ENCODE measurements around the gene KDM6A. TPM values are rescaled to one million over a fixed set of nuclear protein-coding genes. Genes with fewer than 3 reads are reported as not detected.

Gene KDM6A
- total and polyA plus RNA-seq, 4 donors: 6.3 to 42.3 (median 22.5) TPM

GRCh38 chrX:44970709-44971108 lies 97.7 kb downstream of the KDM6A start:
- H3K4me3 ChIP-seq (ENCODE audit: low read length in 2 of 2): no peak overlapping the region
- no peaks in the 10 kb centered on the region for H3K4me1 ChIP-seq (ENCODE audit: control insufficient read depth in 1 of 2, insufficient read depth in 2 of 2, low read length in 2 of 2)
- ATAC-seq (ENCODE audit: low FRiP score) (no peak), DNase-seq (no peak)
- 55 to 80% methylated on average over 3 of the region's 3 CpGs for WGBS, 2 donors
- no peaks in the 10 kb centered on the region for H3K36me3 ChIP-seq (ENCODE audit: control insufficient read depth in 1 of 2, insufficient read depth in 2 of 2, low read length in 1 of 2)
- intact Hi-C loops (cut with DNase I): no loop called here
- no peak overlapping the region for H3K27ac ChIP-seq (ENCODE audit: low read depth in 1 of 2, low read length in 2 of 2)
- no peaks in the 10 kb centered on the region for H3K9me3 ChIP-seq (ENCODE audit: control insufficient read depth, low read length)
- H3K27me3 ChIP-seq (ENCODE audit: control insufficient read depth in 1 of 2, insufficient read depth in 2 of 2, low read length in 1 of 2): no peaks in the 10 kb centered on the region

GRCh38 chrX:44971674-44972073 lies 98.7 kb downstream of the KDM6A start:
- no peaks in the 10 kb centered on the region for H3K27me3 ChIP-seq (ENCODE audit: control insufficient read depth in 1 of 2, insufficient read depth in 2 of 2, low read length in 1 of 2)
- intact Hi-C loops (cut with DNase I): no loop called here
- no peak overlapping the region for H3K27ac ChIP-seq (ENCODE audit: low read depth in 1 of 2, low read length in 2 of 2)
- no peak for ATAC-seq (ENCODE audit: low FRiP score)
- no peaks in the 10 kb centered on the region for H3K36me3 ChIP-seq (ENCODE audit: control insufficient read depth in 1 of 2, insufficient read depth in 2 of 2, low read length in 1 of 2)
- H3K4me3 ChIP-seq (ENCODE audit: low read length in 2 of 2): no peak overlapping the region
- H3K9me3 ChIP-seq (ENCODE audit: control insufficient read depth, low read length): no peaks in the 10 kb centered on the region
- no peak for DNase-seq
- WGBS, 2 donors: 17 to 38% methylated on average over 8 of the region's 8 CpGs
- H3K4me1 ChIP-seq (ENCODE audit: control insufficient read depth in 1 of 2, insufficient read depth in 2 of 2, low read length in 2 of 2): no peaks in the 10 kb centered on the region

GRCh38 chrX:44972132-44972531 lies 99.1 kb downstream of the KDM6A start:
- Histone ChIP-seq H3K27me3 (ENCODE audit: control insufficient read depth in 1 of 2, insufficient read depth in 2 of 2, low read length in 1 of 2) (no peaks in the 10 kb centered on the region), H3K27ac (ENCODE audit: low read depth in 1 of 2, low read length in 2 of 2) (no peak overlapping the region), H3K36me3 (ENCODE audit: control insufficient read depth in 1 of 2, insufficient read depth in 2 of 2, low read length in 1 of 2) (no peaks in the 10 kb centered on the region), H3K4me1 (ENCODE audit: control insufficient read depth in 1 of 2, insufficient read depth in 2 of 2, low read length in 2 of 2) (no peaks in the 10 kb centered on the region), H3K4me3 (ENCODE audit: low read length in 2 of 2) (no peak overlapping the region), H3K9me3 (ENCODE audit: control insufficient read depth, low read length) (no peaks in the 10 kb centered on the region)
- ATAC-seq (ENCODE audit: low FRiP score) (no peak), DNase-seq (no peak)
- intact Hi-C loops (cut with DNase I): no loop called here
- 22 to 51% methylated on average over 2 of the region's 2 CpGs for WGBS, 2 donors

- Histone ChIP-seq H3K4me3 (ENCODE audit: low read length in 2 of 2) (no peak overlapping the region), H3K27ac (ENCODE audit: low read depth in 1 of 2, low read length in 2 of 2) (no peak overlapping the region), H3K4me1 (ENCODE audit: control insufficient read depth in 1 of 2, insufficient read depth in 2 of 2, low read length in 2 of 2) (no peaks in the 10 kb centered on the region), H3K27me3 (ENCODE audit: control insufficient read depth in 1 of 2, insufficient read depth in 2 of 2, low read length in 1 of 2) (no peaks in the 10 kb centered on the region), H3K36me3 (ENCODE audit: control insufficient read depth in 1 of 2, insufficient read depth in 2 of 2, low read length in 1 of 2) (no peaks in the 10 kb centered on the region), H3K9me3 (ENCODE audit: control insufficient read depth, low read length) (no peaks in the 10 kb centered on the region)
- DNase-seq (no peak), ATAC-seq (ENCODE audit: low FRiP score) (no peak)
- WGBS, 2 donors: 97 to 98% methylated on average over 5 of the region's 5 CpGs
- intact Hi-C loops (cut with DNase I): no loop called here
Measured at GRCh38 chrX:44973420-44973932, 100.5 kb downstream of the KDM6A start.

GRCh38 chrX:44974451-44974850 lies 101.5 kb downstream of the KDM6A start:
- ATAC-seq (ENCODE audit: low FRiP score) (no peak), DNase-seq (no peak)
- H3K27ac ChIP-seq (ENCODE audit: low read depth in 1 of 2, low read length in 2 of 2): no peak overlapping the region
- no peaks in the 10 kb centered on the region for H3K27me3 ChIP-seq (ENCODE audit: control insufficient read depth in 1 of 2, insufficient read depth in 2 of 2, low read length in 1 of 2)
- H3K9me3 ChIP-seq (ENCODE audit: control insufficient read depth, low read length): no peaks in the 10 kb centered on the region
- 46% methylated on average over 2 of the region's 2 CpGs for WGBS, 2 donors
- H3K4me3 ChIP-seq (ENCODE audit: low read length in 2 of 2): no peak overlapping the region
- intact Hi-C loops (cut with DNase I): no loop called here
- no peaks in the 10 kb centered on the region for H3K4me1 ChIP-seq (ENCODE audit: control insufficient read depth in 1 of 2, insufficient read depth in 2 of 2, low read length in 2 of 2)
- no peaks in the 10 kb centered on the region for H3K36me3 ChIP-seq (ENCODE audit: control insufficient read depth in 1 of 2, insufficient read depth in 2 of 2, low read length in 1 of 2)

- ATAC-seq (ENCODE audit: low FRiP score) (no peak), DNase-seq (no peak)
- H3K27ac ChIP-seq (ENCODE audit: low read depth in 1 of 2, low read length in 2 of 2): no peak overlapping the region
- H3K4me1 ChIP-seq (ENCODE audit: control insufficient read depth in 1 of 2, insufficient read depth in 2 of 2, low read length in 2 of 2): no peaks in the 10 kb centered on the region
- intact Hi-C loops (cut with DNase I): no loop called here
- no peaks in the 10 kb centered on the region for H3K9me3 ChIP-seq (ENCODE audit: control insufficient read depth, low read length)
- no peak overlapping the region for H3K4me3 ChIP-seq (ENCODE audit: low read length in 2 of 2)
- H3K27me3 ChIP-seq (ENCODE audit: control insufficient read depth in 1 of 2, insufficient read depth in 2 of 2, low read length in 1 of 2): no peaks in the 10 kb centered on the region
- no peaks in the 10 kb centered on the region for H3K36me3 ChIP-seq (ENCODE audit: control insufficient read depth in 1 of 2, insufficient read depth in 2 of 2, low read length in 1 of 2)
Measured at GRCh38 chrX:44975666-44976263, 102.8 kb downstream of the KDM6A start.

- 97 to 99% methylated on average over 3 of the region's 3 CpGs for WGBS, 2 donors
- no peak for DNase-seq
Measured at GRCh38 chrX:44978976-44979375, 106.0 kb downstream of the KDM6A start.

GRCh38 chrX:44980403-44980802 lies 107.4 kb downstream of the KDM6A start:
- ATAC-seq (ENCODE audit: low FRiP score): no peak
- H3K4me1 ChIP-seq (ENCODE audit: control insufficient read depth in 1 of 2, insufficient read depth in 2 of 2, low read length in 2 of 2): no peaks in the 10 kb centered on the region
- no peak overlapping the region for H3K4me3 ChIP-seq (ENCODE audit: low read length in 2 of 2)
- no peaks in the 10 kb centered on the region for H3K9me3 ChIP-seq (ENCODE audit: control insufficient read depth, low read length)
- intact Hi-C loops (cut with DNase I): no loop called here
- no peaks in the 10 kb centered on the region for H3K27me3 ChIP-seq (ENCODE audit: control insufficient read depth in 1 of 2, insufficient read depth in 2 of 2, low read length in 1 of 2)
- WGBS, 2 donors: 92% methylated on average over 6 of the region's 6 CpGs
- no peak for DNase-seq
- H3K27ac ChIP-seq (ENCODE audit: low read depth in 1 of 2, low read length in 2 of 2): no peak overlapping the region
- no peaks in the 10 kb centered on the region for H3K36me3 ChIP-seq (ENCODE audit: control insufficient read depth in 1 of 2, insufficient read depth in 2 of 2, low read length in 1 of 2)

More at GRCh38 chrX:44978976-44979375, 106.0 kb downstream of the KDM6A start:
- no peaks in the 10 kb centered on the region for H3K4me1 ChIP-seq (ENCODE audit: control insufficient read depth in 1 of 2, insufficient read depth in 2 of 2, low read length in 2 of 2)
- no peak overlapping the region for H3K4me3 ChIP-seq (ENCODE audit: low read length in 2 of 2)
- H3K36me3 ChIP-seq (ENCODE audit: control insufficient read depth in 1 of 2, insufficient read depth in 2 of 2, low read length in 1 of 2): no peaks in the 10 kb centered on the region
- intact Hi-C loops (cut with DNase I): no loop called here
- no peak overlapping the region for H3K27ac ChIP-seq (ENCODE audit: low read depth in 1 of 2, low read length in 2 of 2)
- H3K27me3 ChIP-seq (ENCODE audit: control insufficient read depth in 1 of 2, insufficient read depth in 2 of 2, low read length in 1 of 2): no peaks in the 10 kb centered on the region
- ATAC-seq (ENCODE audit: low FRiP score): no peak
- no peaks in the 10 kb centered on the region for H3K9me3 ChIP-seq (ENCODE audit: control insufficient read depth, low read length)

GRCh38 chrX:44980883-44981282 lies 107.9 kb downstream of the KDM6A start:
- WGBS, 2 donors: 92 to 97% methylated on average over 2 of the region's 2 CpGs
- no peaks in the 10 kb centered on the region for H3K36me3 ChIP-seq (ENCODE audit: control insufficient read depth in 1 of 2, insufficient read depth in 2 of 2, low read length in 1 of 2)
- ATAC-seq (ENCODE audit: low FRiP score) (no peak), DNase-seq (no peak)
- H3K4me1 ChIP-seq (ENCODE audit: control insufficient read depth in 1 of 2, insufficient read depth in 2 of 2, low read length in 2 of 2): no peaks in the 10 kb centered on the region
- intact Hi-C loops (cut with DNase I): no loop called here
- H3K4me3 ChIP-seq (ENCODE audit: low read length in 2 of 2): no peak overlapping the region
- H3K27me3 ChIP-seq (ENCODE audit: control insufficient read depth in 1 of 2, insufficient read depth in 2 of 2, low read length in 1 of 2): no peaks in the 10 kb centered on the region
- no peaks in the 10 kb centered on the region for H3K9me3 ChIP-seq (ENCODE audit: control insufficient read depth, low read length)
- H3K27ac ChIP-seq (ENCODE audit: low read depth in 1 of 2, low read length in 2 of 2): no peak overlapping the region
